GM12878 (cell line): ENCODE results near the gene IL17F. TPM values are rescaled to one million over a fixed set of nuclear protein-coding genes. Genes with fewer than 3 reads are reported as not detected.

Source experiments
- ATAC-seq: fragments of 200-7000 bp; cut with Tn5 transposase; 3 replicates; pipeline ENCODE4 v1.9.1; 2020; ENCODE audit warnings: mild to moderate bottlenecking, moderate library complexity
- BruUV-seq: library from RNA; stranded (reverse); fragments of 400-500 nt; replicated peaks from 2 replicates; lab custom pipeline; 2021; lab: Mats Ljungman, UMichigan
- CTCF ChIA-PET: fragments of 300-600 bp; sonication (Branson Sonifier 250); formaldehyde crosslinking; extraction: SDS; loops from one replicate; lab custom pipeline; 2021; ENCODE audit warnings: inconsistent platforms; lab: Yijun Ruan, JAX
- POLR2A ChIA-PET: fragments of 350-600 bp; formaldehyde crosslinking; extraction: SDS; loops from one replicate; lab custom pipeline; 2021; ENCODE audit warnings: inconsistent platforms; lab: Charles Lee
- RAD21 ChIA-PET: fragments of 300-600 bp; sonication (Branson Sonifier 250); formaldehyde crosslinking; loops from one replicate; lab custom pipeline; 2023; ENCODE audit warnings: antibody characterized with exemption; ENCODE audit not compliant: unreplicated experiment; lab: Charles Lee
- SMC1A ChIA-PET: fragments of 300-600 bp; sonication (Branson Sonifier 250); formaldehyde crosslinking; loops from one replicate; lab custom pipeline; 2023; ENCODE audit not compliant: unreplicated experiment, uncharacterized antibody; lab: Charles Lee
- DNase-seq: peaks from one replicate; pipeline ENCODE4 v3.0.0-alpha.2; 2011; ENCODE audit warnings: low read depth, low spot score
- FAIRE-seq: peaks from 3 replicates; lab custom pipeline; 2011; peaks lifted over from hg19 to GRCh38; lab: Jason Lieb, UNC
- H2AFZ ChIP-seq: 2 replicates; pipeline ENCODE4 v1.6.0; 2011; ENCODE audit warnings: low read depth, low read length, control low read depth; ENCODE audit not compliant: control insufficient read depth
- H3K27ac ChIP-seq: 2 replicates; pipeline ENCODE4 v1.5.1; 2011; ENCODE audit warnings: control low read depth; ENCODE audit not compliant: control insufficient read depth, insufficient read depth
- H3K27me3 ChIP-seq, 2 experiments: replicated peaks in 1 of 2; 2 replicates each; pipeline versions ENCODE4 v1.6.0 to v1.6.1; 2011; ENCODE audit warnings: low read length in 1 of 2; ENCODE audit not compliant: control insufficient read depth in 2 of 2, insufficient read depth in 2 of 2
- H3K36me3 ChIP-seq, 2 experiments: 2 replicates each; pipeline ENCODE4 v1.5.1; 2011; ENCODE audit warnings: low read length in 1 of 2; ENCODE audit not compliant: control insufficient read depth in 2 of 2, insufficient read depth in 2 of 2
- H3K4me1 ChIP-seq: 2 replicates; pipeline ENCODE4 v1.6.1; 2011; ENCODE audit warnings: mild to moderate bottlenecking, low read length, moderate library complexity, mixed read lengths; ENCODE audit not compliant: control insufficient read depth, insufficient read depth
- H3K4me2 ChIP-seq: 2 replicates; pipeline ENCODE4 v1.6.0; 2011; ENCODE audit warnings: control low read depth; ENCODE audit not compliant: control insufficient read depth, insufficient read depth
- H3K4me3 ChIP-seq: fragments of 200-600 bp; sonication (generic); 2 replicates; pipeline ENCODE4 v1.5.1; 2016
- H3K79me2 ChIP-seq: 2 replicates; pipeline ENCODE4 v1.6.0; 2011; ENCODE audit warnings: low read length; ENCODE audit not compliant: control insufficient read depth, insufficient read depth
- H3K9ac ChIP-seq: 2 replicates; pipeline ENCODE4 v1.8.0; 2011; ENCODE audit warnings: low read length, control low read depth, mixed read lengths; ENCODE audit not compliant: control insufficient read depth, insufficient read depth
- H3K9me3 ChIP-seq: replicated peaks from 3 replicates; pipeline ENCODE4 v1.5.1; 2011; ENCODE audit warnings: mild to moderate bottlenecking, low read length; ENCODE audit not compliant: control insufficient read depth, insufficient read depth
- H4K20me1 ChIP-seq: 2 replicates; pipeline ENCODE4 v1.6.0; 2011; ENCODE audit not compliant: control insufficient read depth, insufficient read depth
- CUX1 ChIP-seq: IDR thresholded peaks from 2 replicates; pipeline ENCODE4 v1.6.1; 2012; ENCODE audit warnings: improper control_type of control experiment, low read depth, low read length; ENCODE audit not compliant: insufficient replicate concordance
- FOXM1 ChIP-seq: IDR thresholded peaks from 2 replicates; pipeline ENCODE4 v1.6.1; 2012; ENCODE audit warnings: low read depth, mild to moderate bottlenecking, inconsistent platforms, low read length, moderate library complexity
- IRF4 ChIP-seq: IDR thresholded peaks from 2 replicates; pipeline ENCODE4 v1.6.1; 2011; ENCODE audit warnings: low read depth, low read length
- KAT2A ChIP-seq: conservative IDR thresholded peaks from 2 replicates; pipeline ENCODE4 v1.6.1; 2011; ENCODE audit warnings: low read depth, low read length; ENCODE audit not compliant: control insufficient read depth
- SMAD1 ChIP-seq: fragments of 450-650 bp; IDR thresholded peaks from 2 replicates; pipeline ENCODE4 v1.6.1; 2018; ENCODE audit warnings: mild to moderate bottlenecking, low read depth; ENCODE audit not compliant: partially characterized antibody
- SREBF2 ChIP-seq: IDR thresholded peaks from 2 replicates; pipeline ENCODE4 v1.6.1; 2012; ENCODE audit warnings: mild to moderate bottlenecking, low read length
- SUZ12 ChIP-seq: fragments of 200-600 bp; sonication (generic); IDR thresholded peaks from one replicate; pipeline ENCODE4 v1.6.1; 2018; ENCODE audit warnings: antibody characterized with exemption, mild to moderate bottlenecking; ENCODE audit not compliant: unreplicated experiment
- TARDBP ChIP-seq: IDR thresholded peaks from 2 replicates; pipeline ENCODE4 v1.6.1; 2016; ENCODE audit warnings: borderline replicate concordance
- WGBS: methylation state at CpG from one replicate; pipeline ENCODE4 v1.1.6; 2016; ENCODE audit warnings: low lambda C conversion rate; ENCODE audit not compliant: insufficient replicate concordance, insufficient coverage; ENCODE audit errors: missing lambda C conversion rate; 5-methylcytosine and 5-hydroxymethylcytosine counted together
- in situ Hi-C: fragments of 300-500 bp; cut with MboI; formaldehyde crosslinking; loops from 9 replicates; pipeline ENCODE4 v1.14.3; 2018; ENCODE audit warnings: mixed read lengths
- intact Hi-C: fragments of 100-400 bp; cut with micrococcal nuclease; formaldehyde crosslinking; loops from one replicate; pipeline ENCODE4 v1.14.2; 2022; ENCODE audit not compliant: unreplicated experiment
- polyA plus RNA-seq, 11 experiments: library from polyadenylated mRNA; depleted of rRNA in 4 of 11; unstranded in 6 of 11; stranded (reverse) in 5 of 11; fragments of >200 nt; fragmentation: Nextera tagmentation in 4 of 11; fragmentation: Illumina TruSeq in 1 of 11; extraction: Ambion mirVana in 4 of 11; extraction: Trizol in 1 of 11; gene quantifications; 1 replicate in 1 of 11; 2 replicates in 10 of 11; pipeline versions ENCODE4 v1.2.1 to v1.2.3, GENCODE V29; 2011 to 2016; ENCODE audit warnings: inconsistent platforms in 2 of 11, missing spikeins in 2 of 11, low read depth in 1 of 11
- total RNA-seq, 4 experiments: library from RNA; depleted of rRNA in 3 of 4; stranded (reverse); fragments of >200 nt in 3 of 4; fragmentation: Illumina TruSeq in 1 of 4; extraction: Trizol in 1 of 4; gene quantifications; 2 replicates each; pipeline versions ENCODE4 v1.2.1 to v1.2.3, GENCODE V29; 2013 to 2021
- TF ChIP-seq, protein P1 (sequence below), 3 experiments: IDR thresholded peaks in 2 of 3; conservative IDR thresholded peaks in 1 of 3; 2 replicates each; pipeline ENCODE4 v1.5.1; 2011; ENCODE audit warnings: low read depth in 3 of 3, low read length in 3 of 3, mild to moderate bottlenecking in 3 of 3, control low read depth in 2 of 3, moderate library complexity in 2 of 3, inconsistent platforms in 1 of 3, mixed read lengths in 1 of 3; ENCODE audit not compliant: control insufficient read depth in 2 of 3, insufficient read depth in 1 of 3; ENCODE audit errors: extremely low read depth in 1 of 3
- TF ChIP-seq, protein P2 (sequence below): IDR thresholded peaks from 2 replicates; pipeline ENCODE4 v1.6.1; 2011; ENCODE audit warnings: borderline replicate concordance, low read depth, mild to moderate bottlenecking, moderate library complexity, low read length; ENCODE audit not compliant: insufficient read depth, poor library complexity, severe bottlenecking

The IL17F gene
- total and polyA plus RNA-seq, 10 of the 15 experiments (the other 5 are each of a cell fraction or from before 2014, with no cell fraction given): 0.20 TPM; not detected in 9

DNA sequence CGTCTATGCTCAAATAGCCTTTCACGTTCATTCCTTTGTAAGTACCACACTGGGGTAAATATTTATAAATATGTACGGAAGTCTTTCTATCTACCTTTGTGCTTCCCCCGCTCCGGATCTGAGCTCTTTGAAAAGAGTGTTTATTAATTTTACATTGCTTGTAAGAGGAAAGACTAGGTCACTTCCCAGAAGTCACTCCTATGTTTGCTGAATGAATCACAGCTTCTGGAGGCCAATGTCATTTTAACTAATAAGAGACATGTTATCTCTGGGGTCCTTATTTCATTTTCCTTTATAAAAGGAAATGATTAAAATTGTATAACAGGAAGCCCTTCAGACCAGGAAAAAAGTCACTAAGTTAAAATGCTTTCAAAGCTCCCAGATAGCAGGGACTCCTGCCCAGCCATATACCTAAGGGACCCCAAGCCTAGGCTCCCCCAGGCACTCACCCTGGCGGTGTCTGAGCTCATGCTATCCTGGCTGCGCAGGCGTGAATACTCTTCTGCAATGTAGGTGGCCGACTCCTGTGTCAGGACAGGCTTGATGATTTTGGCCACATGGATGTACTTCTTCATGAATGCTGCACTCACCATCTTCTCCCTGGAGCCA lies 27.7 kb upstream of the IL17F start:
- in situ Hi-C loops: no loop called here
- H3K4me2 ChIP-seq: no peak overlapping the region
- WGBS: 97% methylated on average over 9 of the region's 9 CpGs
- no peak overlapping the region for H3K9ac ChIP-seq
- intact Hi-C loops: no loop called here
- H3K79me2 ChIP-seq: peaks cover 1% of the 10 kb centered on the region; the same call in 1 of the 2 replicates
- no peaks in the 10 kb centered on the region for H3K9me3 ChIP-seq
- ATAC-seq (no peak), FAIRE-seq (no peak), DNase-seq (no peak)
- RAD21 ChIA-PET: interaction anchor here (1.1 kb wide), 1 partner anchor 93 kb away, joined by 3 read pairs; no protein-coding TSS in a partner anchor
- H3K4me3 ChIP-seq: no peak overlapping the region
- H3K4me1 ChIP-seq: no peaks in the 10 kb centered on the region
- CTCF ChIA-PET: interaction anchor here (0.9 to 3.1 kb wide), 6 partner anchors 8 to 145 kb away, joined by 3 to 11 read pairs (median 4); no protein-coding TSS in a partner anchor
- H3K27ac ChIP-seq: no peak overlapping the region
- H3K27me3 ChIP-seq: no peaks in the 10 kb centered on the region
- H4K20me1 ChIP-seq: 0 out of 2 replicates have a peak, but pooled peaks cover 2% of the 10 kb centered on the region
- SMC1A ChIA-PET: interaction anchor here (0.7 to 1.7 kb wide), 3 partner anchors 11 to 15 kb away, joined by 3 to 4 read pairs (median 4); partner anchors contain the start of gene MCM3
- POLR2A ChIA-PET: interaction anchor here (1.5 kb wide), 1 partner anchor 10 kb away, joined by 5 read pairs; no protein-coding TSS in a partner anchor
- H3K36me3 ChIP-seq: peaks cover 31 to 69% of the 10 kb centered on the region in 2 experiments
- H2AFZ ChIP-seq: no peak overlapping the region
- no TSS peak for BruUV-seq
- TF ChIP-seq IRF4 (no peak), FOXM1 (no peak), TARDBP (no peak), SREBF2 (no peak), CUX1 (no peak), SMAD1 (no peak), KAT2A (no peak), SUZ12 (no peak)
- TF ChIP-seq, protein P1, sequence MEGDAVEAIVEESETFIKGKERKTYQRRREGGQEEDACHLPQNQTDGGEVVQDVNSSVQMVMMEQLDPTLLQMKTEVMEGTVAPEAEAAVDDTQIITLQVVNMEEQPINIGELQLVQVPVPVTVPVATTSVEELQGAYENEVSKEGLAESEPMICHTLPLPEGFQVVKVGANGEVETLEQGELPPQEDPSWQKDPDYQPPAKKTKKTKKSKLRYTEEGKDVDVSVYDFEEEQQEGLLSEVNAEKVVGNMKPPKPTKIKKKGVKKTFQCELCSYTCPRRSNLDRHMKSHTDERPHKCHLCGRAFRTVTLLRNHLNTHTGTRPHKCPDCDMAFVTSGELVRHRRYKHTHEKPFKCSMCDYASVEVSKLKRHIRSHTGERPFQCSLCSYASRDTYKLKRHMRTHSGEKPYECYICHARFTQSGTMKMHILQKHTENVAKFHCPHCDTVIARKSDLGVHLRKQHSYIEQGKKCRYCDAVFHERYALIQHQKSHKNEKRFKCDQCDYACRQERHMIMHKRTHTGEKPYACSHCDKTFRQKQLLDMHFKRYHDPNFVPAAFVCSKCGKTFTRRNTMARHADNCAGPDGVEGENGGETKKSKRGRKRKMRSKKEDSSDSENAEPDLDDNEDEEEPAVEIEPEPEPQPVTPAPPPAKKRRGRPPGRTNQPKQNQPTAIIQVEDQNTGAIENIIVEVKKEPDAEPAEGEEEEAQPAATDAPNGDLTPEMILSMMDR (IDR thresholded peaks at IDR 0.05 in 2 of 3, conservative IDR thresholded peaks at IDR 0.05 in 1 of 3; ENCODE audit: control insufficient read depth in 2 of 3, extremely low read depth in 1 of 3, insufficient read depth in 1 of 3, low read depth in 3 of 3, low read length in 3 of 3): no peak
- TF ChIP-seq, protein P2, sequence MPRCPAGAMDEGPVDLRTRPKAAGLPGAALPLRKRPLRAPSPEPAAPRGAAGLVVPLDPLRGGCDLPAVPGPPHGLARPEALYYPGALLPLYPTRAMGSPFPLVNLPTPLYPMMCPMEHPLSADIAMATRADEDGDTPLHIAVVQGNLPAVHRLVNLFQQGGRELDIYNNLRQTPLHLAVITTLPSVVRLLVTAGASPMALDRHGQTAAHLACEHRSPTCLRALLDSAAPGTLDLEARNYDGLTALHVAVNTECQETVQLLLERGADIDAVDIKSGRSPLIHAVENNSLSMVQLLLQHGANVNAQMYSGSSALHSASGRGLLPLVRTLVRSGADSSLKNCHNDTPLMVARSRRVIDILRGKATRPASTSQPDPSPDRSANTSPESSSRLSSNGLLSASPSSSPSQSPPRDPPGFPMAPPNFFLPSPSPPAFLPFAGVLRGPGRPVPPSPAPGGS: no peak
